Motor neuron (in vitro differentiated cells): ENCODE measurements around the gene RPS10. TPM values are rescaled to one million over a fixed set of nuclear protein-coding genes. Genes with fewer than 3 reads are reported as not detected.
A peak's percentile ranks its signal among the peaks of the same experiment; 100 is the strongest.

Experiments used
- ATAC-seq, 8 experiments: fragments of 200-7000 bp; cut with Tn5 transposase; replicated peaks in 6 of 8; 2 replicates each; pipeline ENCODE4 v1.8.0; 2021; ENCODE audit warnings: mild to moderate bottlenecking in 8 of 8, moderate library complexity in 8 of 8
- H3K27ac ChIP-seq, 2 donors: fragments of 250-450 bp; sonication (Bioruptor Pico); 2 replicates each; pipeline ENCODE4 v1.9.0; 2021; ENCODE audit warnings: antibody characterized with exemption in 2 of 2, mild to moderate bottlenecking in 2 of 2, moderate library complexity in 1 of 2
- H3K4me1 ChIP-seq, 2 donors: fragments of 250-450 bp; sonication (Bioruptor Pico); replicated peaks in 1 of 2; 2 replicates each; pipeline ENCODE4 v1.6.1; 2021; ENCODE audit warnings: antibody characterized with exemption in 2 of 2, mild to moderate bottlenecking in 2 of 2, moderate library complexity in 1 of 2
- H3K4me3 ChIP-seq, 5 donors: fragments of 250-450 bp; sonication (Bioruptor Pico); 2 replicates each; pipeline ENCODE4 v1.9.0; 2021; ENCODE audit warnings: antibody characterized with exemption in 5 of 5, mild to moderate bottlenecking in 5 of 5, moderate library complexity in 4 of 5
- WGBS, 10 experiments: fragments of 450-650 bp; shearing (Covaris generic); methylation state at CpG; one replicate each; pipeline ENCODE4 v1.0.0; 2022; 5-methylcytosine and 5-hydroxymethylcytosine counted together
- in situ Hi-C, 9 experiments: fragments of 400-800 bp; cut with MboI; loops; one replicate each; pipeline ENCODE4 v1.15.0; 2021; ENCODE audit warnings: low sequenced_read_pairs in 9 of 9, low pct_unique_long_range_greater_than_20kb in 2 of 9; ENCODE audit not compliant: unreplicated experiment in 9 of 9
- total RNA-seq, 8 experiments: library from RNA; unstranded; fragments of 300-600 nt; gene quantifications; 2 replicates each; pipeline versions ENCODE4 v1.2.3 to v1.2.4, GENCODE V29; 2022

RPS10 gene
- total RNA-seq, 8 experiments from 2014 or later = 1,485 to 3,361 (median 2,612) TPM

DNA sequence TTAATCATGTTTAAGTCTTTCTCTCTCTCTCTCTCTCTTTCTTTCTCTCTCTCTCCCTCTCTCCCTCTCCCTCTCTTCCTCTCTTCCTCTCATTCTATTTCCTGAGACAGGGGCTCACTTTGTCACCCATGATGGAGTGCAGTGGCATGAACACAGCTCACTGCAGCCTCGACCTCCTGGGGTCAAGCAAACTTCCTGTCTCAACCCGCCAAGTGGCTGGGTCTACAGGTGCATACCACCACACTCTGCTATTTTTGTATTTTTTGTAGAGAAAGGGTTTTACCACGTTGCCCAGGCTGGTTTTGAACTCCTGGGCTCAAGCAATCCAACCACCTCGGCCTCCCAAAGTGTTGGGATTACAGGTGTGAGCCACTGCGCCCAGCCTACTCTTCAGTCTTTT, 15.7 kb upstream of the RPS10 start:
- in situ Hi-C loops = no loop called here
- 56 to 100% (median 74%) methylated on average over 1 to 5 of the region's 5 CpGs for WGBS, 10 experiments
- Histone ChIP-seq H3K27ac (no peak overlapping the region), H3K4me3 (no peak overlapping the region), H3K4me1 (no peaks in the 10 kb centered on the region)
- ATAC-seq = no peak

DNA sequence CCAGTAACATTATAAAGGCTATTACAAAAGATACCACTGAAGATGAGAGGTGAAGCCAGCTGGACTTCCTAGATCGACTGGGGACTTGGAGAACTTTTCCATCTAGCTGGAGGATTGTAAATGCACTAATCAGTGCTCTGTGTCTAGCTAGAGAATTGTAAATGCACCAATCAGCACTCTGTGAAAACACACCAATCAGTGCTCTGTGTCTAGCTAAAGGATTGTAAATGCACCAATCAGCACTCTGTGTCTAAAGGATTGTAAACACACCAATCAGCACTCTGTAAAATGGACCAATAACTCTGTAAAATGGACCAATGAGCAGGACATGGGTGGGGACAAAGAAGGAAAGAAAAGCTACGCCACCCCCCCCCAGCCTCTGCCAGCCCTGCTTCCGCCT, 13.6 kb upstream of the RPS10 start:
- Histone ChIP-seq H3K4me1 (no peaks in the 10 kb centered on the region), H3K27ac (no peak overlapping the region), H3K4me3 (no peak overlapping the region)
- in situ Hi-C loops = no loop called here
- ATAC-seq = no peak
- 0 to 100% (median 72%) methylated on average over 1 of the region's 3 CpGs; no CpG with 5 or more reads in 4 of the 10 experiments for WGBS, 10 experiments

- H3K27ac ChIP-seq = no peak overlapping the region
- in situ Hi-C loops = no loop called here
- H3K4me1 ChIP-seq = no peaks in the 10 kb centered on the region
- WGBS, 10 experiments = 14 to 100% (median 66%) methylated on average over 1 to 4 of the region's 4 CpGs; no CpG with 5 or more reads in 2 of the 10 experiments
- H3K4me3 ChIP-seq = no peak overlapping the region
- no peak for ATAC-seq
These were observed 12.8 kb upstream of the RPS10 start for GRCh38 chr6:34438705-34439104.

DNA sequence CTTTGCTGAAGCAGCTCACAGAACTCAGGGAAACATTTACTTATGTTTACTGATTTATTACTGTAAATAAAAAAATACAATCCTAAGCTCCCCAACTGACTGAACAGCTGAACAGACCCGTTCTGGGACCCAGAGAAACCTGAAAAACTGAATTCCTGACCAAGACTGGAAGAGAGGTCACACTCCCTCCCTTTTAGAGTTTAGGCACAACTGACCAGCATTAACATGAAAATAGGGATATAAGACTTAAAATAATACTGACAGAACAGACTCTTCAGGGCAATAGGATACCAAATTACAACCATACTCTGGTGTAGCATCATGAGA, 11.7 kb upstream of the RPS10 start:
- no peak for ATAC-seq
- in situ Hi-C loops = no loop called here
- Histone ChIP-seq H3K27ac (no peak overlapping the region), H3K4me3 (no peak overlapping the region), H3K4me1 (no peaks in the 10 kb centered on the region)
- WGBS, 10 experiments = 0 to 86% (median 34%) methylated on average over 1 of the region's 1 CpG; no CpG with 5 or more reads in 4 of the 10 experiments

DNA sequence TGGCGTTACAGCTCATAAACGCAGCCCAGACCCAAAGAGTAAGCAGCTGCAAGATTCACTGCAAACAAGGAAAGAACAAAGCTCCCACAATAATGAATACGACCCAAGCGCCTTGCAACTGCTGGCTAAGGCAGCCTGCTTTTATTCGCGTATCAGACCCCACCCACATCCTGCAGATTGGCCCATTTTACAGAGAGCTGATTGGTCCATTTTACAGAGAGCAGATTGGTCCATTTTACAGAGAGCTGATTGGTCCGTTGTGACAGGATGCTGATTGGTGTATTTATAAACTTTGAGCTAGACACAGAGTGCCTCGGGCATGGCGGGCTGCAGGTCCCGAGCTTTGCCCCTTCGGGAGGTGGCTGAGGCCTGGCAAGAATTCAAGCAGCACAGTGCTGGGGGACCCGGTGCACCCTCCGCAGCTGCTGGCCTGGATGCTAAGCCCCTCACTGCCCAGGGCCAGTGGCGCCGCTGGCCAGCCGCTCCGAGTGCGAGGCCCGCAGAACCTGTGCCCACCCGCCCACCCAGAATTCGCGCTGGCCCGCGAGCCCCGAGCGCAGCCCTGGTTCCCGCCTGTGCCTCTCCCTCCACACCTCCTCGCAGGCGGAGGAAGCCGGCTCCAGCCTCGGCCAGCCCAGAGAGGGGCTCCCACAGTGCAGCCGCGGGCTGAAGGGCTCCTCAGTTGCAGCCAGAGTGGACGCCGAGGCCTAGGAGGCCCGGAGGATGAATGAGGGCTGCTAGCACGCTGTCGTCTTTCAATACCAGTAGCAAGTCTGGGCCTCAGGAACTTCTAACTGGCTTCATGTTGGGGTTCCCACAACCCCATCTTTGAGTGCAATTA, 11.2 kb upstream of the RPS10 start:
- Histone ChIP-seq H3K4me1 (no peaks in the 10 kb centered on the region), H3K27ac (no peak overlapping the region), H3K4me3 (no peak overlapping the region)
- ATAC-seq = no peak
- in situ Hi-C loops = no loop called here
- 58 to 91% (median 87%) methylated on average over 1 to 18 of the region's 38 CpGs; no CpG with 5 or more reads in 5 of the 10 experiments for WGBS, 10 experiments

- H3K4me3 ChIP-seq = no peak overlapping the region
- in situ Hi-C loops = no loop called here
- no peak overlapping the region for H3K27ac ChIP-seq
- no peak for ATAC-seq
- WGBS, 10 experiments = 43 to 93% (median 81%) methylated on average over 4 to 5 of the region's 5 CpGs; no CpG with 5 or more reads in 3 of the 10 experiments
- no peaks in the 10 kb centered on the region for H3K4me1 ChIP-seq
These were observed 10.0 kb upstream of the RPS10 start for GRCh38 chr6:34435916-34436315.

DNA sequence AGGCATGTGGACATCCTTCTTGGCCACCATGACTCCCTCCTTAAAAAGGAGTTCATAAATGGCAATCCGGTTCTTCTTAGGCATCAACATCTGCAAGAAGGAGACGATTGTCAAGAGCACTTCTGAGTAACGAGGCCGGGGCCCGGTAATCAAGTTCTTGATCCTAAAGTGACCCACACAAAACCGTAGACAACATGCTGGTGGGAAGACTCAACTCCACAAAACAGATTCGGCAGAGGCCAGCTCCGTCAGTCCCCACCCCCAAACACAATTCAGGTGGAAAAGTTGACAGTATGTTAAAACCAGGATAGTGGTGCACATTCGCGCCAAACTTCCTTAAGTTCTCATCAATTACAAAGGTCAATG, 754 bp downstream of the RPS10 start:
- WGBS, 10 experiments = 0 to 15% (median 0%) methylated on average over 1 to 5 of the region's 10 CpGs; no CpG with 5 or more reads in 5 of the 10 experiments
- Histone ChIP-seq H3K4me3 (peak overlapping the region; percentile 58 to 86 (median 70)), H3K4me1 (peaks cover 7 to 10% of the 10 kb centered on the region in 2 donors), H3K27ac (peak overlapping the region in 1 of 2 donors; percentile 85)
- ATAC-seq = peak in 1 of 8 experiments; percentile 3
- in situ Hi-C loops = no loop called here

DNA sequence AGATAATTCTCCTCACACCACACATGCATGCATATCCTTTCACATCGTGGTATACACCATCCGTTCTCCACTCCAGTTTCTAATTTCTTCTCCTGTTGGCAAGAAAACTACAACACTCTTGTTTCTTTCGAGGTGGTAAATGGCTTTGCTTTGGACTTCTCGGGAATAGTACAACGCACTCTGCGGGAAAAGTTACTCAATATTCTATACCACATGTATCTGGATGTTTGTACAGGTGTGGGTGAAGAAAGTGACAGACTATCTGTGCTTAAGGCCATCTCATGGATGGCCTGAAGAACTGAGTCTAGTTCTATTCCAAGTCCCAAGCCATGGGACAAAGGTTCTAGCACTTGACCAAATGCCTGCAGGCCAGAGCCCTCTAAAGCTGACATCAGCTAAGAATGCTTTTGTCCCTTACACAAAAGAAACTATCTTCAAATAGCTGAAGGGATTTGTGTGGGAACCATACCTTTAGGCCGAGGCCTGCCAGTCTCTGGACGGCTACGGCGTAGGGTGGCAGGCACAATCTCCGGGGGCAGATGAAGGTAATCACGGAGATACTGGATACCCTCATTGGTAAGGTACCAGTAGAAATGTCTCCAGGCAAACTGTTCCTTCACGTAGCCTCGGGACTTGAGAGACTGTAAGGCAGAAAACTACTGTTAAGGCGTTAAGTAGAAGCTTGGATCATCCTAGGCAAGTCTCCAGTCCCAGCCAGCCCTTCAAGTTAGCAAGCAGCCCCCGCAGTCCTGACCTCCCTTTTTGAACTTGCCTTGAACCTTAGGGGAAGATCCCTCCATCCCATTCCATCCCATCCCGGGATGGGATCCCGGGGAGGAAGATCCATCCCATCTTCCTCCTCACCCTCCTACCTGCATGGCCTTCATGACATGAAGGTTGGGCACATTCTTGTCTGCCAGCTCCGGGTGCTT, 1.4 kb downstream of the RPS10 start:
- no peak for ATAC-seq
- Histone ChIP-seq H3K4me1 (peaks cover 7 to 10% of the 10 kb centered on the region in 2 donors), H3K4me3 (peak overlapping the region; percentile 58 to 86 (median 70)), H3K27ac (peak overlapping the region in 1 of 2 donors; percentile 85)
- WGBS, 10 experiments = 20 to 93% (median 74%) methylated on average over 1 to 13 of the region's 19 CpGs
- in situ Hi-C loops = loop anchor here in 2 of 9 experiments (25.0 kb wide), 2 partner anchors 162 to 187 kb away; partner anchors contain the start of genes HMGA1 (in 1 of the 2) and SMIM29 (in 1 of the 2)

- Histone ChIP-seq H3K4me1 (peaks cover 7 to 10% of the 10 kb centered on the region in 2 donors), H3K4me3 (no peak overlapping the region), H3K27ac (no peak overlapping the region)
- ATAC-seq = no peak
- in situ Hi-C loops = loop anchor here in 2 of 9 experiments (25.0 kb wide), 2 partner anchors 161 to 186 kb away; partner anchors contain the start of genes HMGA1 (in 1 of the 2) and SMIM29 (in 1 of the 2)
- 80 to 100% (median 100%) methylated on average over 1 to 5 of the region's 5 CpGs; no CpG with 5 or more reads in 1 of the 10 experiments for WGBS, 10 experiments
These were observed 2.6 kb downstream of the RPS10 start for GRCh38 chr6:34423254-34423653.

DNA sequence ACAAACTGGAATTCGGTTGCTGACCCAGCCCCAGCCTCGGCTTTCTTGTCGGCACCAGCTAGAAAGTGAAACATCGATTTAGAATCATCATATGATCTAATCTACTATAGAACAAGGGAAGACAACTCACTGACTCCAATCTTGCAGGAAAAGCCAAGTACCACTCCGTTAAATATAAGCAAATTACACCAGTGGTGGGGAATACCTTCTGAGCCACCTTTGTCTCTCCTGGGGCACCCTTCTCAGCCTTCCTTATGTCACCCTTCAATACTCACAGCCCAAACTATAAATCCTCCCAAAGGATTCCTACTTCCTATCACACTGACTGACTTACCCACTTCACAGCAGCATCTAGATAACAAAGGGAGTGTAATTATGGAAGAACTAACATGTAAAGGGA, 7.5 kb downstream of the RPS10 start:
- 69 to 100% (median 92%) methylated on average over 1 to 5 of the region's 5 CpGs; no CpG with 5 or more reads in 3 of the 10 experiments for WGBS, 10 experiments
- no peak overlapping the region for H3K27ac ChIP-seq

GRCh38 chr6:34416877-34417371, 8.9 kb downstream of the RPS10 start:
- in situ Hi-C loops = loop anchor here in 2 of 9 experiments (25.0 kb wide), 2 partner anchors 155 to 180 kb away; partner anchors contain the start of genes HMGA1 (in 1 of the 2) and SMIM29 (in 1 of the 2)
- WGBS, 10 experiments = 73 to 100% (median 87%) methylated on average over 1 to 7 of the region's 7 CpGs; no CpG with 5 or more reads in 1 of the 10 experiments
- ATAC-seq = no peak
- no peak overlapping the region for H3K27ac ChIP-seq
- peaks cover 3 to 5% of the 10 kb centered on the region in 2 donors for H3K4me1 ChIP-seq
- no peak overlapping the region for H3K4me3 ChIP-seq

More for the DNA sequence above, 7.5 kb downstream of the RPS10 start:
- in situ Hi-C loops = loop anchor here in 2 of 9 experiments (25.0 kb wide), 2 partner anchors 156 to 181 kb away; partner anchors contain the start of genes HMGA1 (in 1 of the 2) and SMIM29 (in 1 of the 2)
- Histone ChIP-seq H3K4me3 (no peak overlapping the region), H3K4me1 (no peaks in the 10 kb centered on the region)
- no peak for ATAC-seq
